Fibroblast of skin of abdomen (primary cell): Measurements from ENCODE around the gene FOXO3.

Source experiments
- DNase-seq: peaks from one replicate; pipeline ENCODE4 v3.0.0-alpha.2; 2013

Gene FOXO3

DNA sequence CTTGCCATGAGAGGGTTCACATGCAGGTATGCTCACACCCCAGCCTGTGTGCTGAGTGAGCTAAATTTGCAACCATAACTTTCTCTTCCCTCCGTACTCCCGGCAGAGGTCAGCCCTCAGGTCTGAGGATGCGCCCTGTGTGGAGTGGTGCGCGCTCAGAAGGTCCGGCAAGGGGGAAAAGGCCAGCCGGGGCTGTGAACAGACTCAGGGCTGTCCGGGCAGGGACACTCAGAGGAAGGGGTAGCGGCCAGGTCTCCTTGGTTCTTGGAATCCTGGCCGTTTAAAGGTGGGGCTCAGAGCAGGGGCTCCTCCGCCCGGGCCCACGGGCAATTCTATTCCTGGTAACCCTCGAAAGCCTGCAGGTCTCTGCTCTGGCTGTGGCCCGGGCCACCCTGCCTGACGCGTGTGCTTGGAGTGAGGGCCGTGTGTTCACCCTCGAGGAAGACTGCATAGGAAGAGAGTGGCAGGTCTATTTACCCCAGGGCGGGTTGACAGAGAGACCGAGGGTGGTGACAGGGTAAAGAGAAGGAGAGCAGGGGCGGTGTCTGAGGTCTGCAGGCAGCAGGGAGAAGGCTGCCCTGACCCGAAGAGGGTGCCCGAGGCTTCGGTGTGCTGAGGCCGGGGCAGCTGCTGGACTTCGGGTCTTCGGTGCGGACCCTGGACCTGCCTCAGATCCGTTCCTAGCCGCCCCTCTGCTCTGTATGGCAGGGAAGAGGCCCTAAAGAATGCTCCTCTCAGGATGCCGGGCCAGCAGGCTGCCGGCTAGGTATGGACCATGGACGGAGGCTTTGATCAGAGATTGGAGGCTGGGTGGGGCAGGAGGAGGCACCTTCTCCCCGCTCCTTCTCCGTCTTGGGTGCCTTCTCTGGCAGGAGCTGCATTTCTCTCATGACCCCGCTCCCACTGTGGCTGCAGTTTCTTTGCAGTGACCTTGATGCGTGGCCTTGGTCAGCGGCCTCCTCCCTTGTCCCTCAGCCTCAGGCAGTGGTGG is 156.4 kb downstream of the FOXO3 start:
- DNase-seq: no peak

DNA sequence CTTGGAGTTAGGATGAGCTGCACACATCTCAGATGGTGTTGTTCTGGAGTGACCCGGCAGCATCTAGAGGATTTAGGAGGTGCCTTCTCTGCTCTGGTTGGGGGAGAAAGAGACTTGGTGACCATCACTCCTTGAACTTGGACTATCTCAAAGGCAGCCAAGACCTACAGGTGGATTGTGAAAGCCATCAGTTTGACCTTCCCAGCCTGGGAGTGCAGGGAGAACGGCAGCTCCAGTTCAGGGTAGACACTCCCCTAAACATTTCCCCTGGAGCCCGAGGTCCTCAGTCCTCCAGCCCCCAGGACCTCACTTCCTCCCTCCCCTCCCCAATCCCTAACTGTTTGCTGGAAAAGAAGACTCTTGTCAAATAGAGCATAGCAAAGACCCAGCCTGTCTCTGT is 158.8 kb downstream of the FOXO3 start:
- no peak for DNase-seq

DNA sequence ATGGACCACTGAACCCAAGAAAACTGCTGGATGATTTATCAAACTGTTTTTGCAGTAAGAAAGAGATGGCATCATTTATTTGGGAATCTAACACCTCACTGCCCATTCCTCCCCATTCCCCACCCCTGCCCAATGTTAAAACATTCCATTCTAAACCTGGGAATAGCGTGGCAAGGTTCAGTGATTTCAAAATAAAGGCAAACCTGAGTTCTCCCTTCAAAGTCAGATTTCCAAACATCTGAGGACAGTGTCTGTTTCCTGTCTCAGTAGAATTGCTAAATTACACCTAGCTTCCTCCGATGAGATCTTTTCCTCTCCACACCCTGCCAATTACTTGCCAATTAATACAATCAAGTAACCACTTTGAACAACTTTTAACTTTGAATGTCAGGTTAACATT is 160.1 kb downstream of the FOXO3 start:
- DNase-seq: no peak

DNA sequence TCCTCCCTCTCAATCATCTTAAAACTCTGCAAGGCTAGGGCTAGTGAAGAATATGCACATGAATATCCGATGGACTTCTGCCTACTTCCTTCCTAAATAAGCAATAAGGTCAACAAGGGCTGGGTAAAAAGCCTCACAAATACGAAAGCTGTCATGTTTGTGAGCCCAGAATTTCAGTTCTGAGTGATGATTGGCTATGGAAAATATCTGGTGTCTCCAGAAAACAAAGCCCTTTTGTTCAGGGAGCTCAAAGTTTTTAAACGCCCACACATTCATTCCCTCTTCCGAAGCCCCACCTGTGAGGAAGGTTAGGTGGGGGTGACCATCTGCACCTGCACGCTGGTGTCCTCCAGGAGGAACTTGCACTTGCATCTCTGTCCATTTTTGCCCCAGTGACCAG is 160.6 kb downstream of the FOXO3 start:
- no peak for DNase-seq

DNA sequence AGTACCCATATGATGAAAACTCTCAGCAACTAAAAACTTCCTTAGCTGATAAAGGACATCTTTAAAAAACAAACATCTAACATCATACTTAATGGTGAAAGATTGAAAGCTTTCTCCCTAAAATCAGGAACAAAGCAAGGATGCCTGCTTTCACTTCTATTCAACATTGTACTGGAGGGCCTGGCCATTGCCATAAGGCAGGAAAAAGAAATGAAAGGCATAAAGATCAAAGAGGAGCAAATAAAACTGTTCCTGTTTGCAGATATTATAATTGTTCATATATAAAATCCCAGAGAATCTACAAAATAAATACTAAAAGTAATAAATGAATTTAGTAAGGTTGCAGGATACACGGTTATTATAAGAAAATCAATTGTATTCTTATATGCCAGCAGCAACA is 162.9 kb downstream of the FOXO3 start:
- DNase-seq: no peak

DNA sequence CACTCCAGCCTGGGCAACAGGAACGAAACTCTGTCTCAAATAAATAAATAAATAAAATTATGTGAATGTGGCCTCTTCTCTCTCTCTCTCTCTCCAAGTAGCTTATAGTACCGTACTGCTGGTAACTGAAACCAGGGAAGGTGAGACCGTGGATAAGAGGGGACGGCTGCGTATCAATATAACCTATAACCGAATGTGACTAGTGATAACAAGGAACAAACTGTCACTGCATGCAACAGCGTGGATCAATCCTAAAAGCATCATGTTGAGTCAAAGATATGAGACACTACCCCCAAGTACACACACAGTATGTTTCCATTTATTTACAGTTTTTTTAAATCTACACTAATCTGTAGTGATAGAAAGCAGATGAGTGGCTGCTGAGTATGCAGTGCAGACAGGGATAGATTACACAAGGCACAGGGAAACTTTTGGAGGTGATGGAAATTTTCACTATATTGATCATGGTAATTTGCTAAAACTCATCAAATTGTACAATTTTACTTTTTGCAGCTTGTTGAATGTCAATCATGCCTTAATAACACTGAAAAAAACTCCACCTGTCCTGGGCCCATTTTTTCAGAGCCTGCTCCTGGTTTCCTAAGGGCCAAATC is 166.1 kb downstream of the FOXO3 start:
- no peak for DNase-seq

DNA sequence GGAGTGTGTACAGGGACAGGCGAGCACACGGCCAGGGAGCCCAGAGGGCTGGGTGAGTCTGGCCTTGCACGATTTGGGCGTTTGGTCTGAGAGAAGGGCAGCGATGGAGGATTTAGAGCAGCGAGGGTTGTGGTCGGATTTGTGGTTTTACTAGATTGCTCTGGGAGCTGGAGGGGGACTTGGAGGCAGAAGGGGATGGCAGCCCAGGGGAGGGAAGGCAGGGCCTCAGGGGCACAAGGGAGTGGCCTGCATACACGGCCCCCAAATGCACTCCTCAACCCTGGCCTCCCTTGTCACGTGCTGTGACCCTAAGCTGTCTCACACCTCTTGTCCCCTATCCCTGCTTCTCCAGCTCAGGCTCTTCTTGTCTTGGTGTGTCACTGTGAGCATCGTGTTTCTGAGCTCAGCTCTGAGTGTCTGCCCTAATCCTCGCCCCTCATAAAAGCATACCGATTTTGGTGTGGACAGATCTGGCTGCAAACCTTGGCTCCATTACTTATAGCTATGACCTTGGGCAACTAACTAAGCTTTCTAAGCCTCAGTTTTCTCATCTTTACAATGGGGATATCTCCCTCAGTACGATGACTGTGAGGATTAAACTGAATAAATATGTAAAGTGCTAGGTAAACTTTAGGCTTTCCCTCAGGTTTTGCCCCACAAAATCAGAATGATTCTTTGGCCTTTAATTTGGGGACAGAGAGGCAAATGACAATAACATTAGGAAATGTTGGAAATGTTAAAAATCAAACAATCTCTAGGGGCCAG is 167.4 kb downstream of the FOXO3 start:
- DNase-seq: no peak

DNA sequence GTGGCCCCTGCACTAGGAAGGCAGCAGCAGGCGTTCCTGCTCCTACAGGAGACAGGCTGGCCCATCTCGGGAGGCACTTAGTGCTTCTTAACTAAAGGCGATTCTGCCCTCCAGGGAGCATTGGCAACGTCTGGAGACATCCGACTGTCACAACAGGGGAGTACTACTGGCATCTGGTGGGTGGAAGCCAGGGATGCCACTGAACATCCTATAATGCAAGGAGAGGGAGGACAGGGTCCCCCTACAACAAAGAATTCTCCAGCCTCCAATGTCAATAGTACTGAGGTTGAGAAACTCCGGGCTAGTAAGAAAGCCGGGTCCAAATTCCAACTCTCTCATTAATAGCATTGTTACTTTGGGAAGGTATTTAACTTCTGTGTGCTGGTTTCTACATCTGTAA is 168.1 kb downstream of the FOXO3 start:
- DNase-seq: no peak

DNA sequence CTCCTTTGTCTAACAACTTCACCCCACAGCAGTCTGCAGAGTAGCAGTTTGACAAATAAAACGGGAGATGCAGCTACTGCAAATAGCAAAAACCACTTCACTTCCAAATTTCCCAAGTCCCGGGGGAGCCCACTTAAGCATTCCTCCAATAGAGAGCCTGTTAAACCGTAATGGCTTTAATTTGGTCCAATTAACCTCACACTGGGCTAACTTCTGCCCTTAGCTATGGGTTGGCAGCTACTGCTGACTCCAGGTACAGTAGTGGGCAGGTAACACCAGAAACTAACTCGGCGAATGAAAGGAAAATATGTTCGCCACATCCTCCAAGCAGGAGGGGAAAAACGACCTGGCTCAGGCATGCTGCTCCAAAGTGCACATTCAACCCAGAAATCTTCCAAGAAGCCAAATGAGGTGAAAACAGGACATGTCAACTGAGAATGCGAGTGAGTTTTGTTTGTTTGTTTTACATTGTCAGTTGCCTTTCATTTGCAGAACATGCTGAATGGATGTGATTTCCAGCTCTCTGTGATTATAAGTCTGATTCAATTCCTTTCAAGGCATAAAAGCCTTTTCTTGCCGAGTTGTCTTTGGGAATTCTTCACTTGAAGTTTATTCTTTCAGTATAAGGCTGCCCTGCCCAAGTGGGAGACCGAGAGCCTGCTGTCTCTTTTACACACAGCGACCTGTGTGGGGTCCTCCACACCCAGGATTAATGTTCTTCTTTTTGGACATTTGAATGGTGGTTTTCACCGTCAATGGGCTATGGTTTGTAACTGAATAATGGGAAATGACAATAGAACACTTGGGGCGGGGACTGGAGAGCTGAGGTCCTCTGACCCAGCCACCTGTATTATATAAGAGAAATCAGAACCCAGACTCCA is 170.2 kb downstream of the FOXO3 start:
- DNase-seq: no peak

DNA sequence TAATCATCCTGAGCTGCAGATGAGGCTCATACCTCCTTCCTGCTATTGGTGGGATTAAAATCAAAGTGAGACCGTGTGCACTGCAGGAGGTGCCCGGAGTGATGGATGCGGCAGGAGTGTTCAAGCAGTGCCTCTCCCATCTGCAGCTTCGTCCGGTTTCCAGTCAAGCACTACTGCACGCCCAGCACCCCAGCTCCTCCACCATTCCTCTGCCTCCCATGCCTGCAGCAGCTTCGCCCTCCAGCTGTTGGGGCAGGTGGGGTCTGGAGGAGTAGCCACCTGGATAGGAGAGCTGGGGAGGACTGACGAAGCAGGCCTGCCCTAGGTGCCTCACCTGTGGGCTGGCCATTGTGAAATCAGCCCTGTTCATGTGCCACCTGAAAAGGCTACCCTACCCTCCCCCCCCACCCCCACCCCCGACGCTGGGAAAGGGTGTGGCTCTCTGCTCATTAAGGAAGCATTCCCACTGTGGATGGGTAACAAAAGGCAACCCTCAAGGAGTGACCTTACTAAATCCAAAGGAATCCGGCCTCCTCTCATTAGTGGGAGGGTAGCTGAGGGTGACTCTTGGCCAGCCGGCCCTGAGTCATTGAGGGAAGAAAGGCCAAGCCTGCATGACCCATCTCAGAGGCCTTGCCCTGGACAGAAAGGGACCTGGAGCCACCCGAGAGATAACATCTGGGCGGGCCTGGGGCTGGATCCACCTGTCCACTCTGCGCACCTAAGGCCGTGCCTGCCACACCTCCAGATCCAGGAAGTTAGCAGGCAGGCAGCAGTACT is 171.6 kb downstream of the FOXO3 start:
- DNase-seq: no peak

DNA sequence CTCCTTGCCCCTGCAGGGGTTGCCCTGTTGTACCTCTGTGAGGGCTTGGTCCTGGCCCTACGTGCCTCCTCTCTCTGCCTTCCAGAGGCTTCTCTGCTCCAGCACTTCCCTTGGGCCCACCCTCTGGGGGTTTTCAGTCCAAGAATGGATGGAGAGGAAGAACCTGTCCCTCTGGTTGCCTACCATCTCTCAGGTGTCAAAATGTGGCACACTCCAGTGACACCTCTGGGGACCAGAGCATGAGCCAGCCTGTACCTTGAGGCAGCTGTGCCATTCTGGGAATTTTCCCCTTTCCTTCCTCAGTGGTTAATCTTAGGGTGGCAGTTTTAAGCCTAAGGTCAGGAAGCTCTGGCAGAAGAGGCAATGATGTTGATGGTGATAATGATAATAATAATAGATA is 172.3 kb downstream of the FOXO3 start:
- no peak for DNase-seq

DNA sequence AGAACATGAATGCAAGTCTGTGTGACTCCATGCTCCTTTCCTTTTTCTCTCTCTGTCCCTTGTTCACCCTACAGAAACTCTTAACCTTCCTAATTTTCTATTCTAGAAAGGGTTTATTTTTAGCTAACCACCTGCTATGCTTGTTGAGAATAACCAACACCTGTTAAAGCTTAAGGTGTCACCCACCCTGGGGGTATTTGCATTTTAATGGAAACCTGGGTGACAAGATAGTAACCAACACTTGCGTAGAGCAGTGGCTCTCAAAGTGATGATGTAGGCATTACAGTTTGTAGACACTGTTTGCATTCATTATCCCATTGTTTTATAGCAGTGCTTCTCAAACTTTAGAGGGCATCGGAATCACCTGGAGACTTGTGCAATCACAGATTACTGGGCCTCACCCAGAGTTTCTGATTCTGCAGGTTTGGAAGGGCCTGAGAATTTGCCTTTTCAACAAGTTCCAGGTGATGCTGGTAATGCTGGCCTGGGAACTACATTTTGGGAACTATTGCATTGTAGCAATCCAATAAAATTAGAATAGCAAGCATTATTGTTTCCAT is 173.1 kb downstream of the FOXO3 start:
- no peak for DNase-seq
